ENCODE measurements around the gene MYO5A.

GRCh38 chr15:52421029-52421428 is 107.7 kb downstream of the MYO5A start:
- TF ChIP-seq CTCF (IDR thresholded peaks at IDR 0.05) = no peak
- TF ChIP-seq POLR2AphosphoS5 (IDR thresholded peaks at IDR 0.05; ENCODE audit: low read depth, low read length) = no peak
- no peak for TF ChIP-seq SIN3A (IDR thresholded peaks at IDR 0.05; ENCODE audit: borderline replicate concordance, insufficient read depth, low read depth, low read length)
- TF ChIP-seq REST (IDR thresholded peaks at IDR 0.05; ENCODE audit: insufficient read depth in 1 of 2, low read depth in 2 of 2, low read length in 1 of 2) = no peak
